Astrocyte (in vitro differentiated cells and primary cell): Measurements from ENCODE around the gene ASB5.

ENCODE experiments used
- EZH2 ChIP-seq: IDR thresholded peaks from 2 replicates; pipeline ENCODE4 v1.6.1; 2012; ENCODE audit warnings: mild to moderate bottlenecking, low read length, inconsistent platforms; ENCODE audit not compliant: insufficient read depth
- TF ChIP-seq, protein P1 (sequence below): IDR thresholded peaks from 2 replicates; pipeline ENCODE4 v1.5.1; 2011; ENCODE audit warnings: low read depth, mild to moderate bottlenecking, inconsistent platforms, low read length, moderate library complexity; ENCODE audit not compliant: insufficient read depth

- TF ChIP-seq EZH2, result no peak
- TF ChIP-seq, protein P1, sequence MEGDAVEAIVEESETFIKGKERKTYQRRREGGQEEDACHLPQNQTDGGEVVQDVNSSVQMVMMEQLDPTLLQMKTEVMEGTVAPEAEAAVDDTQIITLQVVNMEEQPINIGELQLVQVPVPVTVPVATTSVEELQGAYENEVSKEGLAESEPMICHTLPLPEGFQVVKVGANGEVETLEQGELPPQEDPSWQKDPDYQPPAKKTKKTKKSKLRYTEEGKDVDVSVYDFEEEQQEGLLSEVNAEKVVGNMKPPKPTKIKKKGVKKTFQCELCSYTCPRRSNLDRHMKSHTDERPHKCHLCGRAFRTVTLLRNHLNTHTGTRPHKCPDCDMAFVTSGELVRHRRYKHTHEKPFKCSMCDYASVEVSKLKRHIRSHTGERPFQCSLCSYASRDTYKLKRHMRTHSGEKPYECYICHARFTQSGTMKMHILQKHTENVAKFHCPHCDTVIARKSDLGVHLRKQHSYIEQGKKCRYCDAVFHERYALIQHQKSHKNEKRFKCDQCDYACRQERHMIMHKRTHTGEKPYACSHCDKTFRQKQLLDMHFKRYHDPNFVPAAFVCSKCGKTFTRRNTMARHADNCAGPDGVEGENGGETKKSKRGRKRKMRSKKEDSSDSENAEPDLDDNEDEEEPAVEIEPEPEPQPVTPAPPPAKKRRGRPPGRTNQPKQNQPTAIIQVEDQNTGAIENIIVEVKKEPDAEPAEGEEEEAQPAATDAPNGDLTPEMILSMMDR, result no peak
Measured at GRCh38 chr4:176292920-176293319, 23.9 kb upstream of the ASB5 start.
